Retinal pigment epithelial cell (primary cell): Measurements from ENCODE around the gene MIER2.

Experiments
- DNase-seq: peaks from one replicate; pipeline ENCODE4 v3.0.0-alpha.2; 2010; ENCODE audit warnings: low read depth
- H3K4me3 ChIP-seq: 2 replicates; pipeline ENCODE4 v1.5.1; 2011; ENCODE audit warnings: mild to moderate bottlenecking, low read length, control low read depth, moderate library complexity
- CTCF ChIP-seq: conservative IDR thresholded peaks from 2 replicates; pipeline ENCODE4 v1.5.1; 2011; ENCODE audit warnings: low read depth, low read length, control low read depth, inconsistent platforms

MIER2 gene

GRCh38 chr19:310141-310651 lies 34.4 kb downstream of the MIER2 start:
- H3K4me3 ChIP-seq = no peak overlapping the region
- TF ChIP-seq CTCF = no peak
- no peak for DNase-seq

- DNase-seq = no peak
- TF ChIP-seq CTCF = no peak
- no peak overlapping the region for H3K4me3 ChIP-seq
Observed at GRCh38 chr19:309206-309565, 35.4 kb downstream of the MIER2 start.

GRCh38 chr19:308471-309205 lies 36.0 kb downstream of the MIER2 start:
- H3K4me3 ChIP-seq = no peak overlapping the region
- TF ChIP-seq CTCF = no peak
- no peak for DNase-seq

GRCh38 chr19:307793-308420 lies 36.7 kb downstream of the MIER2 start:
- DNase-seq = no peak
- no peak overlapping the region for H3K4me3 ChIP-seq
- TF ChIP-seq CTCF = no peak

GRCh38 chr19:307111-307531 lies 37.5 kb downstream of the MIER2 start:
- no peak for DNase-seq
- TF ChIP-seq CTCF = no peak
- no peak overlapping the region for H3K4me3 ChIP-seq

- no peak overlapping the region for H3K4me3 ChIP-seq
- DNase-seq = no peak
- no peak for TF ChIP-seq CTCF
Observed at GRCh38 chr19:306151-306900, 38.3 kb downstream of the MIER2 start.
